ENCODE results near the gene ZKSCAN5. TPM values are rescaled to one million over a fixed set of nuclear protein-coding genes. Genes with fewer than 3 reads are reported as not detected.

The ZKSCAN5 gene
- total RNA-seq, result 10 to 100 TPM; 14.6 to 17.3 TPM
- polyA plus RNA-seq (ENCODE audit: insufficient read length in 2 of 2), result 10 to 100 TPM; 14.9 TPM
- long read RNA-seq, donor 1, result 0 reads
- long read RNA-seq, donor 2, full-length matches to known transcripts, result 1 of 1 reads
- long read RNA-seq, donor 2, partial matches to known transcripts, result 0 of 1 reads
- long read RNA-seq, donor 2, other reads (novel, unspliced or antisense), result 0 of 1 reads
- long read RNA-seq, donor 3, result 0 reads
- long read RNA-seq, donor 4, result 0 reads

DNA sequence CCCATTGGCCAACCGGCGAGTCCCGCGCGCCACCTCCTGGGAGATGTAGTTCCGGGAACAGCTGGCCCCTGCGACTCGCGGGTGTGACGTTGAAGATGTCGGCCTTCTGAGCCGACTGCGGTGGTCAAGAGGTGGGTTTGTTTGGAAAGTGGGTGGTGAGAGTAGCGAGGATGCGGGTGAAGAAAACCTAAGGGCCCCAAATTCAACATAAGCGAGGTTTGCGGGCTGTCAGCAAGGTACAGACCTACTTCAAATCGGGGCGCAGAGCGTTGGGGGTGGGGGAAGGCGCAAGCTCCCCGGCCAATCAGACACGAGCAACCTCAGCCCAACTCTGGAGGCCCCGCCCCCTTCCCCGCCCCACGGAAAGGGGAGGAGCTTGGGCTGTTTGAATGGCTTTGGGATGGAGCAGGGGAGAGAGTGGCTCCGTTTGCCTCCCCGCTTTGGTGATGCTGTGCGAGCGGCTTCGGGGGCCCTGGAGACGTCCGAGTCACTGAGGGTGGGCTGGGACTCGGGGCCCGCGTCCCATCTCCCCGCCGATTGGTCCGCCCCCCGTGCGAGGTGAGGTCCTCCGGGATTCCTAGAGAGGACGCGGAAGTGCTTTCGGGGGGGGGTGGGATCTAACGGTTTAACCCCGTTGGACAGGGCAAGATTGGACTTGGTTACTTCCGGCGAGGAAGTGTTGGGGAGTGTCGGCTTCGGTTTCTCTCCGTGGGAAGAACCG lies at the start of gene ZKSCAN5:
TSS of gene ZKSCAN5 (plus strand) at position 60 of the 721 bp plus-strand sequence. CDS start 1,383 bp downstream, outside the sequence.
- peak within 1 kb of the TSS; percentile 87 for H3K4me3 ChIP-seq (ENCODE audit: low read depth, low read length)
- peaks cover 21% of the 10 kb centered on the region for H3K4me1 ChIP-seq (ENCODE audit: control insufficient read depth, insufficient read depth, low read length)
- H3K27me3 ChIP-seq (ENCODE audit: control insufficient read depth, insufficient read depth, low read length), result no peaks in the 10 kb centered on the region
- 0% methylated on average over 47 of the region's 53 CpGs for WGBS (ENCODE audit: insufficient coverage)
- H3K9me3 ChIP-seq (ENCODE audit: control insufficient read depth, insufficient read depth, low read length), result no peaks in the 10 kb centered on the region
- DNase-seq (ENCODE audit: low read depth in 4 of 6, low spot score in 6 of 6), result peak; percentile 95 to 99 (median 98)
- peak within 1 kb of the TSS; percentile 98 for H3K27ac ChIP-seq (ENCODE audit: low read depth, low read length)
- H3K36me3 ChIP-seq (ENCODE audit: control insufficient read depth, insufficient read depth, low read length), result peaks cover 16% of the 10 kb centered on the region

DNA sequence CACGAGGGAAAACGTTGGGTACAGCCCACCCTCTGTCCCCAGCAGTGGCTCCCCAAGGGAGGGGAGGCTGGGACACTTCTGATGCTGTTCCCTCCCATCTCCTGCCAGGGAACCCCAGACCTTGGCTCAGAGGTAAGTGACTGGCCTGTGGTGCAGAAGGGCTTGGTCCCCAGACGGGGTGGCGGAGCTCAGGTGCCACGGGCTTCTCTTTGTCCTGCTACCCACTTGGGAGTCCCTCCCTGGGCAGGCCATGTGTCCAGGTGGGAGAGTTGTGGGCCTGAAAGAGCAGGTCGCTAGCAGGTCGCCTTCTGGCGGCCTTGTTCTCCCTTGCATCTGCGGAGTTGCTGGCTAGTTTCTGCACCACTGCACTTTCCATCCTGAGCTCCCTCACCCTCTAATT lies 48.6 kb upstream of the ZKSCAN5 start:
- H3K27ac ChIP-seq (ENCODE audit: low read depth, low read length), result no peak overlapping the region
- H3K4me1 ChIP-seq (ENCODE audit: control insufficient read depth, insufficient read depth, low read length), result peaks cover 22% of the 10 kb centered on the region
- H3K27me3 ChIP-seq (ENCODE audit: control insufficient read depth, insufficient read depth, low read length), result no peaks in the 10 kb centered on the region
- H3K9me3 ChIP-seq (ENCODE audit: control insufficient read depth, insufficient read depth, low read length), result no peaks in the 10 kb centered on the region
- peaks cover 93% of the 10 kb centered on the region for H3K36me3 ChIP-seq (ENCODE audit: control insufficient read depth, insufficient read depth, low read length)
- WGBS (ENCODE audit: insufficient coverage), result 87% methylated on average over 7 of the region's 9 CpGs
- no peak overlapping the region for H3K4me3 ChIP-seq (ENCODE audit: low read depth, low read length)
- no peak for DNase-seq (ENCODE audit: low read depth in 4 of 6, low spot score in 6 of 6)

- DNase-seq (ENCODE audit: low read depth in 4 of 6, low spot score in 6 of 6), result no peak
- Histone ChIP-seq H3K27me3 (ENCODE audit: control insufficient read depth, insufficient read depth, low read length) (no peaks in the 10 kb centered on the region), H3K9me3 (ENCODE audit: control insufficient read depth, insufficient read depth, low read length) (no peaks in the 10 kb centered on the region), H3K27ac (ENCODE audit: low read depth, low read length) (no peak overlapping the region), H3K4me3 (ENCODE audit: low read depth, low read length) (no peak overlapping the region), H3K36me3 (ENCODE audit: control insufficient read depth, insufficient read depth, low read length) (peaks cover 89% of the 10 kb centered on the region), H3K4me1 (ENCODE audit: control insufficient read depth, insufficient read depth, low read length) (peaks cover 22% of the 10 kb centered on the region)
- WGBS (ENCODE audit: insufficient coverage), result 57% methylated on average over 8 of the region's 13 CpGs
Observed at GRCh38 chr7:99456288-99456687, 48.2 kb upstream of the ZKSCAN5 start.

DNA sequence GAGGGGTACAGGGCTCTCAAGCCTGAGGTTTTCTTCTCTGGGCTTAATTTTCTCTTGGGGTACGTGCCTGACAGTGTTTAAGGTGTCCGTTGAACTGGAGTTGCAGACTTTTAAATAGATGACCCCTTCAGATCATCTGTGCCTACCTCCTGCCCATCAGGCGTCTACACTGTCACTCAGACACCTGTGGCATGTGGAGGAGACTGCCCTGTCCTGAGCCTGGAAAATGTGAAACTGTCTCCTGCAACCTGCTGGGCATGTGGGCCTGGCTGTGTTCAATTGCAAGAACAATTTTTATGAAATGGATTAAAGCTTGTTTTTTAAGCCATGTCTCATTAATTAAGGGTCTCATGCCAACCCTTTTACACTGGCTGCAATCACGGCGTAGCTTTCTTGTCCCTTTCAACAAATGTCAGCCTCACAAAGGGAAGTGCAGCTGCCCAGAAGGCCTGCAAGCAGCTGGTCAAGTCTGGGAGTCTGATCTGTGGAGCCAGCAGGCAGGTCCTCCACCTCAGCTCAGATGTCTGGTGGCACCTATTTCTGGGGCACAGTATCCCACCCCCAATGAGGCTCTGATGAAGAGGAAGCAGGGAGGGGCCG lies 47.3 kb upstream of the ZKSCAN5 start:
- no CpG with 5 or more reads among the region's 6 CpGs for WGBS (ENCODE audit: insufficient coverage)
- peaks cover 85% of the 10 kb centered on the region for H3K36me3 ChIP-seq (ENCODE audit: control insufficient read depth, insufficient read depth, low read length)
- no peak overlapping the region for H3K27ac ChIP-seq (ENCODE audit: low read depth, low read length)
- H3K27me3 ChIP-seq (ENCODE audit: control insufficient read depth, insufficient read depth, low read length), result no peaks in the 10 kb centered on the region
- H3K9me3 ChIP-seq (ENCODE audit: control insufficient read depth, insufficient read depth, low read length), result no peaks in the 10 kb centered on the region
- no peak overlapping the region for H3K4me3 ChIP-seq (ENCODE audit: low read depth, low read length)
- no peak for DNase-seq (ENCODE audit: low read depth in 4 of 6, low spot score in 6 of 6)
- peaks cover 22% of the 10 kb centered on the region for H3K4me1 ChIP-seq (ENCODE audit: control insufficient read depth, insufficient read depth, low read length)

DNA sequence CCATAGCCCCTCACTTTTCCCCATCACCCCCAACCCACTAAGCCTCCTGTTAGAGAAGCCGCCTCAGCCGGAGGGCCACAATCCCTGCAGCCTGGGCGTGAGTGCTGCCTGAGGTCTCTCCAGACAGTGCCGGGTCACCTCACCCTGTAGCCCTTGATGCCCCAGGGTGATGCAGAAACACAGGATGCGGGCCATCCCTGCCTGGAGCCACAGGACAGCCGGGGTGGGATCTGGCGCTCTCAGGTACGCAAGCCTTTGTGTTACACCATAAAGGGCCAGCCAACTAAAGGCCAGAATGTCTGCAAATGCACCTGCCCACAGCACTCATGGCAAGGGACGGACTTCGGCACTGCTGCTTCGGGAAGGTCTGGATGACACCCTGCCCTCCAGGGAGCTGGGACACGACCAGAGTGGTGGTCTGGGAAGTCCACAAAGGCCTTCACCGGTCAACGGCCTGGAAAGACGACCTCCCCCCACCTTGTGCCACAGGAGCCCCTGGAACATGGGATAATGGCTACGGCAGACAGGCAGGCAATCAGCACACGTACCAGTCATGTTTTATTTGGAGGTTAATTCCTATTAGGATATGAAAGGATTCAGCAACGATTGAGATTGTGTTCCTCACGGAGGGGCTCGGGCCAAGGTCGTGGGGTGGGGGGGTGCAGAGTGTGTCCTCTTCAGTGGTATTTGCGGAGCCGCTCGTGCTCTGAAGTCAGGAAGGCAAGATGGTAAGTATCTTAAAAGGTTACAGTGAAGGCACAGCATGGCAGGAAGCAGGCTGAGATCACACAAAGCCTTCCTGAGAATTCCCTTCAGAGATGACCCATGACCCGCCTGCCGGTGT lies 46.6 kb upstream of the ZKSCAN5 start:
- Histone ChIP-seq H3K4me3 (ENCODE audit: low read depth, low read length) (no peak overlapping the region), H3K36me3 (ENCODE audit: control insufficient read depth, insufficient read depth, low read length) (peaks cover 82% of the 10 kb centered on the region), H3K9me3 (ENCODE audit: control insufficient read depth, insufficient read depth, low read length) (no peaks in the 10 kb centered on the region), H3K27me3 (ENCODE audit: control insufficient read depth, insufficient read depth, low read length) (no peaks in the 10 kb centered on the region), H3K4me1 (ENCODE audit: control insufficient read depth, insufficient read depth, low read length) (peaks cover 22% of the 10 kb centered on the region), H3K27ac (ENCODE audit: low read depth, low read length) (no peak overlapping the region)
- 87% methylated on average over 25 of the region's 26 CpGs for WGBS (ENCODE audit: insufficient coverage)
- DNase-seq (ENCODE audit: low read depth in 4 of 6, low spot score in 6 of 6), result no peak

DNA sequence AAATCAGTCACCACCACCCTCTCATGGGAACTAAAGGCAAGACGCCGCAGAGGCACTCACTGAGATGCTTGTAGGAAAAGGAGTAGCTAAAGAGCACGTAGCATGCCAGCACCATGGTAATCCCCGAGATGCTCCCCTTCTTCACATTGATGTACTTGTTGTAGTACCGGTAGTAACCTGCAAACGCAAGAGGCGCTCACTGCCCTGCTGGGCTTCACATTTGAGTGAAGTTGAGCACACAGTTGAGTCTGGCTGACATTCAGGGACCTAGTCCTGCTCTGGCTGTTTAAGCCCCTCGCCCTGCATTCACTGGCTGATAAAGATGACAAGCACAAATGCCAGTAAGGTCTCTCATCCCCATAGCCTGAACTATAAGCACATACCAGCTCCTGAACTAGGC lies 45.4 kb upstream of the ZKSCAN5 start:
- Histone ChIP-seq H3K36me3 (ENCODE audit: control insufficient read depth, insufficient read depth, low read length) (peaks cover 74% of the 10 kb centered on the region), H3K4me3 (ENCODE audit: low read depth, low read length) (no peak overlapping the region)
- 94% methylated on average over 5 of the region's 8 CpGs for WGBS (ENCODE audit: insufficient coverage)

GRCh38 chr7:99460651-99461050 lies 43.8 kb upstream of the ZKSCAN5 start:
- no peaks in the 10 kb centered on the region for H3K27me3 ChIP-seq (ENCODE audit: control insufficient read depth, insufficient read depth, low read length)
- 90% methylated on average over 9 of the region's 11 CpGs for WGBS (ENCODE audit: insufficient coverage)
- peaks cover 64% of the 10 kb centered on the region for H3K36me3 ChIP-seq (ENCODE audit: control insufficient read depth, insufficient read depth, low read length)
- H3K4me3 ChIP-seq (ENCODE audit: low read depth, low read length), result no peak overlapping the region
- peaks cover 32% of the 10 kb centered on the region for H3K4me1 ChIP-seq (ENCODE audit: control insufficient read depth, insufficient read depth, low read length)
- no peaks in the 10 kb centered on the region for H3K9me3 ChIP-seq (ENCODE audit: control insufficient read depth, insufficient read depth, low read length)
- no peak for DNase-seq (ENCODE audit: low read depth in 4 of 6, low spot score in 6 of 6)
- no peak overlapping the region for H3K27ac ChIP-seq (ENCODE audit: low read depth, low read length)

More for the DNA sequence above, 45.4 kb upstream of the ZKSCAN5 start:
- peaks cover 22% of the 10 kb centered on the region for H3K4me1 ChIP-seq (ENCODE audit: control insufficient read depth, insufficient read depth, low read length)
- H3K27ac ChIP-seq (ENCODE audit: low read depth, low read length), result no peak overlapping the region
- DNase-seq (ENCODE audit: low read depth in 4 of 6, low spot score in 6 of 6), result no peak
- H3K27me3 ChIP-seq (ENCODE audit: control insufficient read depth, insufficient read depth, low read length), result no peaks in the 10 kb centered on the region
- H3K9me3 ChIP-seq (ENCODE audit: control insufficient read depth, insufficient read depth, low read length), result no peaks in the 10 kb centered on the region

GRCh38 chr7:99461221-99461620 lies 43.2 kb upstream of the ZKSCAN5 start:
- Histone ChIP-seq H3K27me3 (ENCODE audit: control insufficient read depth, insufficient read depth, low read length) (no peaks in the 10 kb centered on the region), H3K9me3 (ENCODE audit: control insufficient read depth, insufficient read depth, low read length) (no peaks in the 10 kb centered on the region), H3K27ac (ENCODE audit: low read depth, low read length) (no peak overlapping the region), H3K36me3 (ENCODE audit: control insufficient read depth, insufficient read depth, low read length) (peaks cover 58% of the 10 kb centered on the region), H3K4me3 (ENCODE audit: low read depth, low read length) (no peak overlapping the region), H3K4me1 (ENCODE audit: control insufficient read depth, insufficient read depth, low read length) (peaks cover 31% of the 10 kb centered on the region)
- 94% methylated on average over 2 of the region's 2 CpGs for WGBS (ENCODE audit: insufficient coverage)
- DNase-seq (ENCODE audit: low read depth in 4 of 6, low spot score in 6 of 6), result no peak

- Histone ChIP-seq H3K4me3 (ENCODE audit: low read depth, low read length) (peak overlapping the region; percentile 88), H3K4me1 (ENCODE audit: control insufficient read depth, insufficient read depth, low read length) (peaks cover 20% of the 10 kb centered on the region), H3K27ac (ENCODE audit: low read depth, low read length) (peak overlapping the region; percentile 85), H3K27me3 (ENCODE audit: control insufficient read depth, insufficient read depth, low read length) (no peaks in the 10 kb centered on the region), H3K9me3 (ENCODE audit: control insufficient read depth, insufficient read depth, low read length) (no peaks in the 10 kb centered on the region), H3K36me3 (ENCODE audit: control insufficient read depth, insufficient read depth, low read length) (peaks cover 20% of the 10 kb centered on the region)
- DNase-seq (ENCODE audit: low read depth in 4 of 6, low spot score in 6 of 6), result no peak
- WGBS (ENCODE audit: insufficient coverage), result 13% methylated on average over 9 of the region's 9 CpGs
Observed at GRCh38 chr7:99465421-99465768, 39.1 kb upstream of the ZKSCAN5 start.
